Measurements from ENCODE around the gene TRIO.

DNA sequence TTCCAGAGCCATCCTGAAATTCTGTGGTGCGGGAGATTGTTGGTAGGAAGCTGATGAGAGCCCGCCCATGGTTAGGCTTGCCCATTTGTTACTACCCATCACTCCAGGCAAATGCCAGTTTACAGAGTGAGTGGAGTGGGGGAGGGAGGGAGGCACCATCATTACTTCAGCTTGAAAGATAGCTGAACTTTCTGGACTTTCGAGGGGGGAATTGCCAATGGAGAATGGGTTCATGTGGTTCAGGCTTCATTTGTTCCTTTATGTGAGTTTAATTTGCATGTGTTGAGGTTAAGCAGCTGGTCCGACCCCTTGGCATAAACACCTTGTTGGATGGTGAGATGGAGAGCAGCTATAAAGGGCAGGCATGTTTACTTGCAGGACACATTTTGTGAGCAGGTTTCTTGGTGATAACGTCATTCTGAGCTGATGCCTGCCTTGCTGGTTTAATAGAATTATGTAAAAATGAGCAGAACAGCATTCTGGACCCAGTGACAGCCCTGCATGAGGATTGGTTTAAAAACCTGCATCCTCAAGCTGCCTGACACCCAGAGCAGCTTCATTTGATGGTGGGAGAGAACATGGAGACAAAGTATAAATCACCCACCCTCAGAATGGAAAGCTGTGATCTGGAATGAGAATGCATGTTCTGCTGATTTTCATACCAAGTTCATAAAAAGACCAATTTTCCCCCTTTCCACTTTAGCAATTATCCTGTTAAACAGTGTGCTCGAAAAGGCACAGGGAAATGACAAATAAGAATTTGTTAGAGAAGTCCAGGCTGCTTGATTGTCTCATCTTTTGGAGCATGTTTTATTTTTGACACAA, 106.3 kb downstream of the TRIO start:
- no peak for TF ChIP-seq POLR2A (IDR thresholded peaks at IDR 0.05)
- TF ChIP-seq, protein P1, sequence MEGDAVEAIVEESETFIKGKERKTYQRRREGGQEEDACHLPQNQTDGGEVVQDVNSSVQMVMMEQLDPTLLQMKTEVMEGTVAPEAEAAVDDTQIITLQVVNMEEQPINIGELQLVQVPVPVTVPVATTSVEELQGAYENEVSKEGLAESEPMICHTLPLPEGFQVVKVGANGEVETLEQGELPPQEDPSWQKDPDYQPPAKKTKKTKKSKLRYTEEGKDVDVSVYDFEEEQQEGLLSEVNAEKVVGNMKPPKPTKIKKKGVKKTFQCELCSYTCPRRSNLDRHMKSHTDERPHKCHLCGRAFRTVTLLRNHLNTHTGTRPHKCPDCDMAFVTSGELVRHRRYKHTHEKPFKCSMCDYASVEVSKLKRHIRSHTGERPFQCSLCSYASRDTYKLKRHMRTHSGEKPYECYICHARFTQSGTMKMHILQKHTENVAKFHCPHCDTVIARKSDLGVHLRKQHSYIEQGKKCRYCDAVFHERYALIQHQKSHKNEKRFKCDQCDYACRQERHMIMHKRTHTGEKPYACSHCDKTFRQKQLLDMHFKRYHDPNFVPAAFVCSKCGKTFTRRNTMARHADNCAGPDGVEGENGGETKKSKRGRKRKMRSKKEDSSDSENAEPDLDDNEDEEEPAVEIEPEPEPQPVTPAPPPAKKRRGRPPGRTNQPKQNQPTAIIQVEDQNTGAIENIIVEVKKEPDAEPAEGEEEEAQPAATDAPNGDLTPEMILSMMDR (IDR thresholded peaks at IDR 0.05): no peak
